Measurements from ENCODE around the gene NAMPT. TPM values are rescaled to one million over a fixed set of nuclear protein-coding genes. Genes with fewer than 3 reads are reported as not detected.

The NAMPT gene
- total and polyA plus RNA-seq, 9 of the 15 experiments (the other 6 are each of a cell fraction or from before 2014, with no cell fraction given) = 41.1 to 160 (median 106) TPM

DNA sequence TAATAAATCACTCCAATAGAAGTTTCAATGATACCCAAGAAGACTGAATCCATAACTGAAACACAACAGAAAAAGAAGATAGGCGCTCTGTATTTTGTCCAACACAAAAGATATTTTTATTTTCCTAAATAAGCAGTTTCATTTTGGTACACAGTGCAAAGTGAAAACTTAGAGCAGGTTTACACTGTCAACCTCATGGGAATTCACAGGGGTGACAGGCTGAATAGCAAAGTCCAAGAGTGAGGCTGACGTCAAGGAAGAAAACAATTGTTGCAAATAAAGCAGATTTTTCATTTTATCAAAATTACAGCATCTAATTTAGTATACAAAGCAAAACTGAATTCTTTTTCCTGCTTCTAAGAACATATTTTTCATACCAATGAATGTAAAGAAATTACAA, 28.6 kb downstream of the NAMPT start (continued):
- no peak for TF ChIP-seq SMARCA4 (IDR thresholded peaks at IDR 0.05)
- TF ChIP-seq PHTF2 (CRISPR knock-in tag; IDR thresholded peaks at IDR 0.05) = no peak
- TF ChIP-seq POLR2AphosphoS2 (IDR thresholded peaks at IDR 0.05; ENCODE audit: low read length) = no peak
- no peak for TF ChIP-seq POLR2H (tag; IDR thresholded peaks at IDR 0.05; ENCODE audit: low read depth)

- Histone ChIP-seq H3K9me1 (ENCODE audit: control insufficient read depth, insufficient read depth, low read length) (no peaks in the 10 kb centered on the region), H3K4me3 (no peak overlapping the region), H3K4me2 (ENCODE audit: insufficient read depth, low read length) (no peak overlapping the region), H3K9me3 (replicated peaks; ENCODE audit: control insufficient read depth, insufficient read depth, low read depth, low read length) (no peaks in the 10 kb centered on the region), H2AFZ (ENCODE audit: low read depth, low read length) (no peak overlapping the region), H3K79me2 (ENCODE audit: control insufficient read depth, insufficient read depth, low read length) (no peaks in the 10 kb centered on the region), H3K27ac (ENCODE audit: extremely low read depth, low read depth, low read length) (no peak overlapping the region), H3K36me3 (ENCODE audit: control insufficient read depth, insufficient read depth, low read length) (peaks cover 94% of the 10 kb centered on the region), H3K9ac (ENCODE audit: insufficient read depth in 1 of 2, low read depth in 2 of 2, low read length in 2 of 2) (no peak overlapping the region), H3K4me1 (replicated peaks in 1 of 2; ENCODE audit: control insufficient read depth in 2 of 2, insufficient read depth in 2 of 2, low read length in 2 of 2) (no peaks in the 10 kb centered on the region), H3K27me3 (ENCODE audit: control insufficient read depth in 2 of 2, insufficient read depth in 2 of 2, low read length in 2 of 2) (no peaks in the 10 kb centered on the region), H4K20me1 (replicated peaks; ENCODE audit: control insufficient read depth, insufficient read depth, low read length) (no peaks in the 10 kb centered on the region)
- in situ Hi-C loops (cut with MboI) (no loop called here), intact Hi-C loops (cut with micrococcal nuclease) (no loop called here)
- BruUV-seq (replicated peaks) = no TSS peak
- POLR2A ChIA-PET = no interaction called here
- CTCF ChIA-PET (ENCODE audit: low intra/inter-chr PET ratio) = no interaction called here
- no peak for TF ChIP-seq POLR2H (tag; IDR thresholded peaks at IDR 0.05; ENCODE audit: low read depth)
- no peak for TF ChIP-seq CREB3 (tag; conservative IDR thresholded peaks at IDR 0.05; ENCODE audit: low read depth)
- no peak for TF ChIP-seq ADNP (tag; IDR thresholded peaks at IDR 0.05)
- TF ChIP-seq YY1 (IDR thresholded peaks at IDR 0.05; ENCODE audit: borderline replicate concordance in 1 of 3, control insufficient read depth in 1 of 3, extremely low read depth in 1 of 3, insufficient read depth in 3 of 3, insufficient read length in 1 of 3, insufficient replicate concordance in 2 of 3, low read depth in 1 of 3, low read length in 2 of 3) = no peak
- no peak for TF ChIP-seq CCAR2 (IDR thresholded peaks at IDR 0.05; ENCODE audit: low read depth, low read length)
- TF ChIP-seq ESRRA (IDR thresholded peaks at IDR 0.05; ENCODE audit: borderline replicate concordance, low read depth) = no peak
- TF ChIP-seq PHTF2 (CRISPR knock-in tag; IDR thresholded peaks at IDR 0.05) = no peak
- no peak for TF ChIP-seq POLR2B (IDR thresholded peaks at IDR 0.05; ENCODE audit: low read depth, partially characterized antibody)
- TF ChIP-seq, protein P1, sequence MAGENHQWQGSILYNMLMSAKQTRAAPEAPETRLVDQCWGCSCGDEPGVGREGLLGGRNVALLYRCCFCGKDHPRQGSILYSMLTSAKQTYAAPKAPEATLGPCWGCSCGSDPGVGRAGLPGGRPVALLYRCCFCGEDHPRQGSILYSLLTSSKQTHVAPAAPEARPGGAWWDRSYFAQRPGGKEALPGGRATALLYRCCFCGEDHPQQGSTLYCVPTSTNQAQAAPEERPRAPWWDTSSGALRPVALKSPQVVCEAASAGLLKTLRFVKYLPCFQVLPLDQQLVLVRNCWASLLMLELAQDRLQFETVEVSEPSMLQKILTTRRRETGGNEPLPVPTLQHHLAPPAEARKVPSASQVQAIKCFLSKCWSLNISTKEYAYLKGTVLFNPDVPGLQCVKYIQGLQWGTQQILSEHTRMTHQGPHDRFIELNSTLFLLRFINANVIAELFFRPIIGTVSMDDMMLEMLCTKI (IDR thresholded peaks at IDR 0.05; ENCODE audit: partially characterized antibody) = no peak
- DNase-seq (ENCODE audit: extremely low read depth in 1 of 4, low spot score in 3 of 4) (no peak), ATAC-seq (no peak), FAIRE-seq (no peak)
- WGBS (ENCODE audit: insufficient coverage, low coverage, missing lambda C conversion rate) = 94% methylated on average over 1 of the region's 1 CpG
Observed at GRCh38 chr7:106255246-106255645, 29.5 kb downstream of the NAMPT start.

Data from K562 (cell line).